PC-9 (cell line): ENCODE data around the gene BTBD10. TPM values are rescaled to one million over a fixed set of nuclear protein-coding genes. Genes with fewer than 3 reads are reported as not detected.

Experiments used
- BruUV-seq: library from RNA; stranded (reverse); fragments of 400-500 nt; replicated peaks from 2 replicates; lab custom pipeline; 2021; lab: Mats Ljungman, UMichigan
- CTCF ChIA-PET: fragments of 300-600 bp; sonication (Branson Sonifier 250); formaldehyde crosslinking; loops from one replicate; lab custom pipeline; 2022; ENCODE audit warnings: antibody characterized with exemption; lab: Charles Lee
- POLR2A ChIA-PET: fragments of 300-600 bp; sonication (Branson Sonifier 250); formaldehyde crosslinking; loops from one replicate; lab custom pipeline; 2022; ENCODE audit warnings: antibody characterized with exemption; ENCODE audit not compliant: unreplicated experiment; lab: Charles Lee
- DNase-seq, 2 experiments: peaks; one replicate each; pipeline versions ENCODE4 v3.0.0 to v3.0.0-alpha.2; 2015 to 2022; ENCODE audit warnings: mixed read lengths in 1 of 2
- H2AFZ ChIP-seq: fragments of 200-600 bp; sonication (generic); 2 replicates; pipeline ENCODE4 v1.8.1; 2017; ENCODE audit warnings: antibody characterized with exemption
- H3F3A ChIP-seq: fragments of 200-600 bp; sonication (generic); 2 replicates; pipeline ENCODE4 v1.8.1; 2017; ENCODE audit warnings: antibody characterized with exemption, mild to moderate bottlenecking, low read depth; ENCODE audit not compliant: insufficient read depth
- H3K27ac ChIP-seq: fragments of 200-600 bp; sonication (generic); 2 replicates; pipeline ENCODE4 v1.6.1; 2016; ENCODE audit warnings: mixed run types
- H3K27me3 ChIP-seq: fragments of 200-600 bp; sonication (generic); 2 replicates; pipeline ENCODE4 v1.6.1; 2016; ENCODE audit warnings: low read depth, mixed run types; ENCODE audit not compliant: insufficient read depth
- H3K36me3 ChIP-seq: fragments of 200-600 bp; sonication (generic); 2 replicates; pipeline ENCODE4 v1.6.1; 2016; ENCODE audit warnings: low read depth, mixed run types
- H3K4me1 ChIP-seq: fragments of 200-600 bp; sonication (generic); replicated peaks from 2 replicates; pipeline ENCODE4 v1.6.1; 2016; ENCODE audit warnings: mixed run types; ENCODE audit not compliant: insufficient read depth
- H3K4me2 ChIP-seq: fragments of 200-600 bp; sonication (generic); 2 replicates; pipeline ENCODE4 v1.6.1; 2017; ENCODE audit warnings: mixed run types
- H3K4me3 ChIP-seq: fragments of 200-600 bp; sonication (generic); 2 replicates; pipeline ENCODE4 v1.6.1; 2016; ENCODE audit warnings: mixed run types
- H3K79me2 ChIP-seq: fragments of 200-600 bp; sonication (generic); 2 replicates; pipeline ENCODE4 v1.6.1; 2017; ENCODE audit warnings: low read depth, mixed run types
- H3K9me2 ChIP-seq: fragments of 200-600 bp; sonication (generic); 2 replicates; pipeline ENCODE4 v1.8.1; 2017; ENCODE audit warnings: mild to moderate bottlenecking; ENCODE audit not compliant: insufficient read depth
- H3K9me3 ChIP-seq: fragments of 200-600 bp; sonication (generic); 2 replicates; pipeline ENCODE4 v1.8.1; 2016; ENCODE audit warnings: low read depth; ENCODE audit not compliant: insufficient read depth
- H4K20me1 ChIP-seq: fragments of 200-600 bp; sonication (generic); 2 replicates; pipeline ENCODE4 v1.8.1; 2017; ENCODE audit not compliant: insufficient read depth
- CTCF ChIP-seq: fragments of 200-600 bp; sonication (generic); conservative IDR thresholded peaks from 2 replicates; pipeline ENCODE4 v1.6.1; 2017; ENCODE audit warnings: mixed run types, antibody characterized with exemption, mild to moderate bottlenecking, moderate library complexity
- EZH2 ChIP-seq: fragments of 200-600 bp; sonication (generic); IDR thresholded peaks from 2 replicates; pipeline ENCODE4 v1.8.0; 2017; ENCODE audit warnings: antibody characterized with exemption, low read depth
- intact Hi-C: fragments of 100-400 bp; cut with micrococcal nuclease; formaldehyde crosslinking; loops from one replicate; pipeline ENCODE4 v1.10.0; 2022; ENCODE audit not compliant: unreplicated experiment
- total RNA-seq: library from RNA; stranded (reverse); gene quantifications from 2 replicates; pipeline ENCODE4 v1.2.3, GENCODE V29; 2021

The BTBD10 gene
- total RNA-seq, 1 experiment from 2014 or later: 16.5 TPM

GRCh38 chr11:13375798-13376197, 87.2 kb downstream of the BTBD10 start:
- Histone ChIP-seq H3K4me2 (no peak overlapping the region), H2AFZ (no peak overlapping the region), H3K79me2 (no peaks in the 10 kb centered on the region), H3K9me2 (no peaks in the 10 kb centered on the region), H3K4me1 (no peaks in the 10 kb centered on the region), H3K27me3 (no peaks in the 10 kb centered on the region), H3K27ac (no peak overlapping the region), H4K20me1 (no peaks in the 10 kb centered on the region), H3K9me3 (no peaks in the 10 kb centered on the region), H3K4me3 (no peak overlapping the region), H3K36me3 (no peaks in the 10 kb centered on the region), H3F3A (no peaks in the 10 kb centered on the region)
- BruUV-seq: no TSS peak
- POLR2A ChIA-PET: no interaction called here
- CTCF ChIA-PET: no interaction called here
- no peak for TF ChIP-seq CTCF
- DNase-seq: no peak
- intact Hi-C loops: no loop called here

- BruUV-seq: no TSS peak
- H3K9me2 ChIP-seq: no peaks in the 10 kb centered on the region
- TF ChIP-seq EZH2 (no peak), CTCF (no peak)
- intact Hi-C loops: no loop called here
- no peaks in the 10 kb centered on the region for H3F3A ChIP-seq
- H3K4me1 ChIP-seq: no peaks in the 10 kb centered on the region
- no peaks in the 10 kb centered on the region for H3K79me2 ChIP-seq
- no peaks in the 10 kb centered on the region for H3K36me3 ChIP-seq
- H3K9me3 ChIP-seq: no peaks in the 10 kb centered on the region
- H3K4me3 ChIP-seq: no peak overlapping the region
- H4K20me1 ChIP-seq: no peaks in the 10 kb centered on the region
- H3K4me2 ChIP-seq: no peak overlapping the region
- no peaks in the 10 kb centered on the region for H3K27me3 ChIP-seq
- no peak for DNase-seq
- ChIA-PET CTCF (no interaction called here), POLR2A (no interaction called here)
- no peak overlapping the region for H3K27ac ChIP-seq
- H2AFZ ChIP-seq: no peak overlapping the region
Observed at GRCh38 chr11:13373216-13373615, 89.8 kb downstream of the BTBD10 start.

- H3K4me1 ChIP-seq: no peaks in the 10 kb centered on the region
- CTCF ChIA-PET: no interaction called here
- no peak overlapping the region for H3K4me3 ChIP-seq
- no peaks in the 10 kb centered on the region for H3K36me3 ChIP-seq
- intact Hi-C loops: no loop called here
- H3K27me3 ChIP-seq: no peaks in the 10 kb centered on the region
- no peaks in the 10 kb centered on the region for H4K20me1 ChIP-seq
- H3K9me3 ChIP-seq: no peaks in the 10 kb centered on the region
- H3K79me2 ChIP-seq: no peaks in the 10 kb centered on the region
- no peak for TF ChIP-seq EZH2
- TF ChIP-seq CTCF: no peak
- no peaks in the 10 kb centered on the region for H3F3A ChIP-seq
- DNase-seq: no peak
- no peak overlapping the region for H3K27ac ChIP-seq
- H3K4me2 ChIP-seq: no peak overlapping the region
- no peak overlapping the region for H2AFZ ChIP-seq
- POLR2A ChIA-PET: no interaction called here
- no peaks in the 10 kb centered on the region for H3K9me2 ChIP-seq
- no TSS peak for BruUV-seq
Observed at GRCh38 chr11:13368041-13368446, 95.0 kb downstream of the BTBD10 start.
